Mononuclear cell (primary cell): ENCODE data around the gene ESPNL. TPM values are rescaled to one million over a fixed set of nuclear protein-coding genes. Genes with fewer than 3 reads are reported as not detected.

Experiments used
- H3K27me3 ChIP-seq: 2 replicates; pipeline ENCODE4 v1.6.0; 2011; ENCODE audit warnings: low read length, control low read depth; ENCODE audit not compliant: insufficient read depth
- H3K4me1 ChIP-seq: 2 replicates; pipeline ENCODE4 v1.5.1; 2011; ENCODE audit warnings: mild to moderate bottlenecking, low read length, control low read depth; ENCODE audit not compliant: insufficient read depth
- H3K4me3 ChIP-seq: 2 replicates; pipeline ENCODE4 v1.5.1; 2011; ENCODE audit warnings: mild to moderate bottlenecking, low read length, moderate library complexity
- H3K9me3 ChIP-seq: 2 replicates; pipeline ENCODE4 v1.5.1; 2011; ENCODE audit warnings: low read depth, mild to moderate bottlenecking, control low read depth, low read length
- total RNA-seq: library from RNA; depleted of rRNA; stranded (reverse); fragments of >200 nt; gene quantifications from one replicate; pipeline ENCODE4 v1.2.3, GENCODE V29; 2012

Gene ESPNL
- total RNA-seq, 1 donor: 0.10 TPM

GRCh38 chr2:238101891-238102841 is 2.0 kb downstream of the ESPNL start:
- Histone ChIP-seq H3K27me3 (no peaks in the 10 kb centered on the region), H3K4me1 (peaks cover 13% of the 10 kb centered on the region), H3K9me3 (no peaks in the 10 kb centered on the region), H3K4me3 (no peak overlapping the region)

- H3K4me3 ChIP-seq: no peak overlapping the region
- H3K9me3 ChIP-seq: no peaks in the 10 kb centered on the region
- peaks cover 18% of the 10 kb centered on the region for H3K4me1 ChIP-seq
- H3K27me3 ChIP-seq: no peaks in the 10 kb centered on the region
Measured at GRCh38 chr2:238102865-238103264, 2.7 kb downstream of the ESPNL start.

GRCh38 chr2:238103465-238104225 is 3.5 kb downstream of the ESPNL start:
- peaks cover 24% of the 10 kb centered on the region for H3K4me1 ChIP-seq
- no peak overlapping the region for H3K4me3 ChIP-seq
- no peaks in the 10 kb centered on the region for H3K9me3 ChIP-seq
- H3K27me3 ChIP-seq: no peaks in the 10 kb centered on the region

GRCh38 chr2:238104226-238104690 is 4.1 kb downstream of the ESPNL start:
- peaks cover 24% of the 10 kb centered on the region for H3K4me1 ChIP-seq
- H3K9me3 ChIP-seq: no peaks in the 10 kb centered on the region
- no peak overlapping the region for H3K4me3 ChIP-seq
- H3K27me3 ChIP-seq: no peaks in the 10 kb centered on the region

GRCh38 chr2:238104691-238105371 is 4.7 kb downstream of the ESPNL start:
- Histone ChIP-seq H3K4me1 (peaks cover 20% of the 10 kb centered on the region), H3K4me3 (no peak overlapping the region), H3K9me3 (no peaks in the 10 kb centered on the region), H3K27me3 (no peaks in the 10 kb centered on the region)

- Histone ChIP-seq H3K9me3 (no peaks in the 10 kb centered on the region), H3K4me3 (no peak overlapping the region)
Measured at GRCh38 chr2:238105506-238106338, 5.6 kb downstream of the ESPNL start.

GRCh38 chr2:238106339-238106697 is 6.2 kb downstream of the ESPNL start:
- no peak overlapping the region for H3K4me3 ChIP-seq
- H3K4me1 ChIP-seq: peaks cover 20% of the 10 kb centered on the region
- H3K9me3 ChIP-seq: no peaks in the 10 kb centered on the region
- no peaks in the 10 kb centered on the region for H3K27me3 ChIP-seq

More at GRCh38 chr2:238105506-238106338, 5.6 kb downstream of the ESPNL start:
- Histone ChIP-seq H3K4me1 (peaks cover 20% of the 10 kb centered on the region), H3K27me3 (no peaks in the 10 kb centered on the region)

- Histone ChIP-seq H3K9me3 (no peaks in the 10 kb centered on the region), H3K4me3 (no peak overlapping the region), H3K27me3 (no peaks in the 10 kb centered on the region), H3K4me1 (peaks cover 20% of the 10 kb centered on the region)
Measured at GRCh38 chr2:238106698-238107524, 6.8 kb downstream of the ESPNL start.

- H3K4me1 ChIP-seq: peaks cover 20% of the 10 kb centered on the region
- H3K9me3 ChIP-seq: peaks cover 8% of the 10 kb centered on the region
- no peaks in the 10 kb centered on the region for H3K27me3 ChIP-seq
- no peak overlapping the region for H3K4me3 ChIP-seq
Measured at GRCh38 chr2:238107525-238108422, 7.6 kb downstream of the ESPNL start.

GRCh38 chr2:238108423-238109183 is 8.5 kb downstream of the ESPNL start:
- Histone ChIP-seq H3K4me3 (no peak overlapping the region), H3K4me1 (peaks cover 20% of the 10 kb centered on the region), H3K9me3 (peaks cover 12% of the 10 kb centered on the region), H3K27me3 (no peaks in the 10 kb centered on the region)

GRCh38 chr2:238113611-238114010 is 13.5 kb downstream of the ESPNL start:
- Histone ChIP-seq H3K27me3 (no peaks in the 10 kb centered on the region), H3K9me3 (peaks cover 12% of the 10 kb centered on the region), H3K4me1 (peaks cover 8% of the 10 kb centered on the region), H3K4me3 (no peak overlapping the region)

- Histone ChIP-seq H3K9me3 (peaks cover 12% of the 10 kb centered on the region), H3K4me1 (peaks cover under 1% of the 10 kb centered on the region), H3K4me3 (no peak overlapping the region), H3K27me3 (no peaks in the 10 kb centered on the region)
Measured at GRCh38 chr2:238114331-238114841, 14.2 kb downstream of the ESPNL start.
